Type B pancreatic cell (in vitro differentiated cells): Measurements from ENCODE around the gene DNAAF8. TPM values are rescaled to one million over a fixed set of nuclear protein-coding genes. Genes with fewer than 3 reads are reported as not detected.
A peak's percentile ranks its signal among the peaks of the same experiment; 100 is the strongest.

ENCODE experiments used
- DNase-seq: peaks from one replicate; pipeline ENCODE4 v3.0.0; 2021; ENCODE audit warnings: mixed read lengths; ENCODE audit not compliant: unreplicated experiment; ENCODE audit errors: extremely low spot score
- H3K27ac Mint-ChIP-seq: 2 replicates; pipeline ENCODE4 v1.8.0; 2021; ENCODE audit warnings: mild to moderate bottlenecking, mixed read lengths
- H3K27me3 Mint-ChIP-seq: 2 replicates; pipeline ENCODE4 v1.8.0; 2021; ENCODE audit warnings: mixed read lengths
- H3K36me3 Mint-ChIP-seq: 2 replicates; pipeline ENCODE4 v1.8.0; 2021; ENCODE audit warnings: mixed read lengths
- H3K4me1 Mint-ChIP-seq: one replicate; pipeline ENCODE4 v1.8.0; 2021; ENCODE audit warnings: mixed read lengths; ENCODE audit not compliant: unreplicated experiment
- H3K4me3 Mint-ChIP-seq: 2 replicates; pipeline ENCODE4 v1.8.0; 2021; ENCODE audit warnings: mild to moderate bottlenecking, mixed read lengths
- H3K9me3 Mint-ChIP-seq: 2 replicates; pipeline ENCODE4 v1.8.0; 2021; ENCODE audit warnings: mixed read lengths
- total RNA-seq: library from RNA; stranded (reverse); gene quantifications from 2 replicates; pipeline ENCODE4 v1.2.1, GENCODE V29; 2021; ENCODE audit warnings: low replicate concordance
- TF ChIP-seq, protein P1 (sequence below): fragments of 200-600 bp; sonication (generic); conservative IDR thresholded peaks from 2 replicates; pipeline ENCODE4 v1.5.0; 2021; ENCODE audit warnings: antibody characterized with exemption, mild to moderate bottlenecking

DNAAF8 gene
- total RNA-seq, 1 donor from 2014 or later: 2.6 TPM

DNA sequence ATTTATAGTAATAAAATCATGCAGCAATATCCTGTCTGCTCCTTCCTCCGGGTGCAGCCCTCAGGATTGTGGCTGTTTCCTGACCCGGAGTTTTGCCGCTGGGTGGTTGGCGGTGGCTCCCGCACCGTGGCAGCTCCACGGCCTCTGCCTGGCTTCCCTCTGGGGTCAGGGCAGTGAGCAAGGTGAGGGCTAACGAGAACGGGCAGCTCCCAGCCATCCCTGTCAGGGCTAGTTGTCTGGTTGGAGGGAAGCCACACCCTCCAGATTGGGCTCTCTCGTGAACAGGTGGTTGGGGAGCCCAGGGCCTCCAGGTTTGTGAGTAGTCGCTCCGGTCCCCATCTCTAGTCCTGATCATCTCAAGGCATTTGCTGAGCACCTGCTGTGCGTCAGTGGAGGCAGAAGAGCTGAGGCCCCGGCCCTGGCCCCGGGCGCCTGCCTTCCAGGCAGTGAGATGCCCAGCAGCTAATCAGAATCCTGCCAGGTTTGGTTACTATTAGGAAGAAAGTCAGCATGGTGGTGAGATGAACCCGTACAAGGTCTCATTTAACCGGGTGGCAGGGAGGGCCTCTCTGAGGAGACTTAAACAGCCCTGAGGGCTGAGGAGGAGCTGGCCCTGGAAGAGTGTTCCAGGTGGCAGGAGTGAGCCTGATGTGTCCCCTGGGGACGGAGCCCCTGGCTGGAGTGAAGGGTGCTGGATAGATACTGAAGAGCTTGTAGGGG lies 43.2 kb upstream of the DNAAF8 start:
- no peaks in the 10 kb centered on the region for H3K27me3 Mint-ChIP-seq
- TF ChIP-seq, protein P1, sequence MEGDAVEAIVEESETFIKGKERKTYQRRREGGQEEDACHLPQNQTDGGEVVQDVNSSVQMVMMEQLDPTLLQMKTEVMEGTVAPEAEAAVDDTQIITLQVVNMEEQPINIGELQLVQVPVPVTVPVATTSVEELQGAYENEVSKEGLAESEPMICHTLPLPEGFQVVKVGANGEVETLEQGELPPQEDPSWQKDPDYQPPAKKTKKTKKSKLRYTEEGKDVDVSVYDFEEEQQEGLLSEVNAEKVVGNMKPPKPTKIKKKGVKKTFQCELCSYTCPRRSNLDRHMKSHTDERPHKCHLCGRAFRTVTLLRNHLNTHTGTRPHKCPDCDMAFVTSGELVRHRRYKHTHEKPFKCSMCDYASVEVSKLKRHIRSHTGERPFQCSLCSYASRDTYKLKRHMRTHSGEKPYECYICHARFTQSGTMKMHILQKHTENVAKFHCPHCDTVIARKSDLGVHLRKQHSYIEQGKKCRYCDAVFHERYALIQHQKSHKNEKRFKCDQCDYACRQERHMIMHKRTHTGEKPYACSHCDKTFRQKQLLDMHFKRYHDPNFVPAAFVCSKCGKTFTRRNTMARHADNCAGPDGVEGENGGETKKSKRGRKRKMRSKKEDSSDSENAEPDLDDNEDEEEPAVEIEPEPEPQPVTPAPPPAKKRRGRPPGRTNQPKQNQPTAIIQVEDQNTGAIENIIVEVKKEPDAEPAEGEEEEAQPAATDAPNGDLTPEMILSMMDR: no peak
- H3K27ac Mint-ChIP-seq: peak overlapping the region; percentile 62

GRCh38 chr16:4691666-4692412 lies 42.5 kb upstream of the DNAAF8 start:
- Mint-ChIP-seq H3K4me3 (peak overlapping the region; percentile 66), H3K27me3 (no peaks in the 10 kb centered on the region), H3K9me3 (no peaks in the 10 kb centered on the region), H3K4me1 (no peaks in the 10 kb centered on the region), H3K27ac (peak overlapping the region; percentile 62), H3K36me3 (no peaks in the 10 kb centered on the region)
- TF ChIP-seq, protein P1: no peak
- DNase-seq: no peak

More for the DNA sequence above, 43.2 kb upstream of the DNAAF8 start:
- Mint-ChIP-seq H3K4me1 (no peaks in the 10 kb centered on the region), H3K4me3 (peak overlapping the region; percentile 66), H3K9me3 (no peaks in the 10 kb centered on the region), H3K36me3 (no peaks in the 10 kb centered on the region)
- no peak for DNase-seq

DNA sequence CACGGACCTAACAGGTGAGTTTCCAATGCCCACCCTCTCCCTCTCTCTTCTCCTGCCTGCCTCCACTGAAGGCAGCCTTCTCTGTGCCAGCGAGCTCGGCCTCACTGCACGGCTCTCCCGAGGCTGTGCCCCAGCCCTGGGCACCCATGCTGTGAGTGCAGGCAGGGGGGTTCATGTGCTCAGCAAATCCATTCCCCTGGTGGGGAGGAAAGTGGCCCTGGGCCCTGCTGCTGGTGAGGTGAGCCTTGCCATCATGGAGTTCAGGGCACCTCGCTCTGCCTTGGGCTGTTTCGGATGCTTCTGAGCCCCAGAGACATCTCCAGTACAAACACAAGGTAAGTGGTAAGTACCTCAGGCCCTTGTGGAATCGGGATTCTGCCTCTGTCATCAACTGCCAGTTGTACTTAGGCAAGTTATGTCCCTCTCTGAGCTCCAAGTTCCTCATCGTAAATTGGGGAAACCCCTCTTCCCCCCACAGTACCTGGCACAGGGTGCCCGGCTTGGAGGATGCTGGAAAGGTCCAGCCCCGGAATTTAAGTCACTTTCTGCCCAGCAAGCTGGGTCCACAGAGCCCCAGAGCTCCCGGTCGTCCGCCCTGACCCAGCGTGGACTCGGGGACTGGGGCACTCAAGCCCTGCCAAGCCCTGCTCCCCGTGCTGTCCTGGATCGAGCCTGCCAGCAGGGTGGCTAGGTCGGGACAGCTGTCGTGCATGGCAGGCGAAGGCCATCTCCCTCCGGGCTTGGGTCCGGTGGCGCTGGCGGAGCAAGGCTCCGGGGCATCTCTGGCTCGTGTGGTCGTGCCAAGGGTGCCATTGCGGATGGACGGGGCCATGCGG lies 41.7 kb upstream of the DNAAF8 start:
- Mint-ChIP-seq H3K9me3 (no peaks in the 10 kb centered on the region), H3K4me3 (peak overlapping the region; percentile 85), H3K27me3 (no peaks in the 10 kb centered on the region), H3K27ac (peak overlapping the region; percentile 61), H3K36me3 (no peaks in the 10 kb centered on the region), H3K4me1 (no peaks in the 10 kb centered on the region)
- TF ChIP-seq, protein P1: no peak
- DNase-seq: no peak

GRCh38 chr16:4693296-4693955 lies 40.9 kb upstream of the DNAAF8 start, which contains the start of gene NUDT16L1:
TSS of gene NUDT16L1 (plus strand) at chr16:4693562. CDS start at chr16:4693727, 165 bp downstream.
- Mint-ChIP-seq H3K27ac (peak within 1 kb of the TSS; percentile 61), H3K27me3 (no peaks in the 10 kb centered on the region), H3K36me3 (no peaks in the 10 kb centered on the region), H3K4me3 (peak within 1 kb of the TSS; percentile 86), H3K4me1 (no peaks in the 10 kb centered on the region), H3K9me3 (no peaks in the 10 kb centered on the region)
- TF ChIP-seq, protein P1: no peak
- DNase-seq: peak; percentile 98

DNA sequence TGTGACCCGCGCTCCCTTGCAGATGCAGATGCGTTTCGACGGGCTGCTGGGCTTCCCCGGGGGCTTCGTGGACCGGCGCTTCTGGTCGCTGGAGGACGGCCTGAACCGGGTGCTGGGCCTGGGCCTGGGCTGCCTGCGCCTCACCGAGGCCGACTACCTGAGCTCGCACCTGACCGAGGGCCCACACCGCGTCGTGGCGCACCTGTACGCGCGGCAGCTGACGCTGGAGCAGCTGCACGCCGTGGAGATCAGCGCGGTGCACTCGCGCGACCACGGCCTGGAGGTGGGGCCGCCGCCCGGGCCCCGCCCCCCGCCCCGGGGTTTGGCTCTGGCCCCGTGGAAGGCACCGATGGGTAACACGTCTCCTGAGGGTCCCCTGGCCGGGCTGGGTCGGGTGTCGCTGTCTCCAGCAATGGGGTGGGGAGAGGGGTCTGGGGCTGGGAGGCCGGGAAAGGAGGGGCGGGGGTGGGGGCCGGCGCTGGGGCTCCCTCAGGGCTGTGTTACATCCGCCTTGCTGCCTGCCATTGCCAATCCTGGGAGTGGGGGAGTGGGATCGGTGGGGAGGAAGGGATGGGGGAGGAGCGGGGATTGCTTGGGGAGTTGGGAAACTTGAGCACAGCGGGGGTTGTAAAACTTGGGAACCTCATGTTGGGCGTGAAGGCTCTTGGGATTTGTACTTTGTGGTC lies 40.2 kb upstream of the DNAAF8 start:
- TF ChIP-seq, protein P1: no peak
- peak overlapping the region; percentile 86 for H3K4me3 Mint-ChIP-seq
- no peak overlapping the region for H3K27ac Mint-ChIP-seq
- H3K9me3 Mint-ChIP-seq: no peaks in the 10 kb centered on the region
- DNase-seq: peak; percentile 72
- no peaks in the 10 kb centered on the region for H3K27me3 Mint-ChIP-seq
- no peaks in the 10 kb centered on the region for H3K4me1 Mint-ChIP-seq
- no peaks in the 10 kb centered on the region for H3K36me3 Mint-ChIP-seq
